ENCODE data around the gene VSNL1.

The VSNL1 gene

DNA sequence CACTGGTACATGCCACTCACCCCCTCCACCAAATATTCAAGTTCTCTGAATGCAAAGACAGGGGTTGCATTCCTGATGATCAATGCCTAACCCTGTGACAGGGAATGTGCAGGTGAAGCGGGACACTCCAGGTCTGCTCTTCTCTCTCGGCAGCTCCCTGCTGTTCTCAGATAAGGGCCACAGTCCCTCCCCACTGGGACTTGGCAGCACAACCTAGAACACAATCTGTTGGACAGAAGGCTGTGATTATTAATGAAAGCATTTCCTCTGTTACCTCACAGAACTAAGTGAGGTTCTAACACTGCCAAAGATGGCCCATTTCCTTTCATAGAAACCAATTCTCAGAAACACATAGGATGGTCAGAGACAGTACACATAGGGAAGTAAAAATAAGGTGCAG, 42.7 kb downstream of the VSNL1 start:
- DNase-seq, result no peak
- H3K4me3 Mint-ChIP-seq, result no peak overlapping the region
- no peak for ATAC-seq (replicated peaks)
- H3K27ac Mint-ChIP-seq, result no peak overlapping the region
- H3K4me1 Mint-ChIP-seq, result no peaks in the 10 kb centered on the region
- peaks cover 4 to 13% of the 10 kb centered on the region in 2 donors for H3K27me3 Mint-ChIP-seq
- no peaks in the 10 kb centered on the region for H3K36me3 Mint-ChIP-seq
- H3K9me3 Mint-ChIP-seq, result no peaks in the 10 kb centered on the region

- no peak overlapping the region for H3K27ac Mint-ChIP-seq
- H3K4me3 Mint-ChIP-seq, result no peak overlapping the region
- H3K4me1 Mint-ChIP-seq, result no peaks in the 10 kb centered on the region
- no peaks in the 10 kb centered on the region for H3K36me3 Mint-ChIP-seq
- DNase-seq (no peak), ATAC-seq (replicated peaks) (no peak)
- peaks cover 4 to 13% of the 10 kb centered on the region in 2 donors for H3K27me3 Mint-ChIP-seq
- no peaks in the 10 kb centered on the region for H3K9me3 Mint-ChIP-seq
Measured at GRCh38 chr2:17583646-17584045, 43.1 kb downstream of the VSNL1 start.

- Mint-ChIP-seq H3K9me3 (no peaks in the 10 kb centered on the region), H3K27me3 (peaks cover 4 to 13% of the 10 kb centered on the region in 2 donors), H3K4me3 (no peak overlapping the region), H3K27ac (no peak overlapping the region), H3K36me3 (no peaks in the 10 kb centered on the region), H3K4me1 (no peaks in the 10 kb centered on the region)
- ATAC-seq (replicated peaks) (no peak), DNase-seq (no peak)
Measured at GRCh38 chr2:17584689-17585088, 44.2 kb downstream of the VSNL1 start.

GRCh38 chr2:17587469-17587868, 47.0 kb downstream of the VSNL1 start:
- no peaks in the 10 kb centered on the region for H3K4me1 Mint-ChIP-seq
- H3K27ac Mint-ChIP-seq, result no peak overlapping the region
- peaks cover 7 to 11% of the 10 kb centered on the region in 2 donors for H3K27me3 Mint-ChIP-seq
- H3K9me3 Mint-ChIP-seq, result no peaks in the 10 kb centered on the region
- H3K36me3 Mint-ChIP-seq, result no peaks in the 10 kb centered on the region
- ATAC-seq (replicated peaks) (no peak), DNase-seq (no peak)
- no peak overlapping the region for H3K4me3 Mint-ChIP-seq

- Mint-ChIP-seq H3K36me3 (no peaks in the 10 kb centered on the region), H3K27me3 (peaks cover 7 to 11% of the 10 kb centered on the region in 2 donors), H3K4me1 (no peaks in the 10 kb centered on the region), H3K9me3 (no peaks in the 10 kb centered on the region), H3K4me3 (no peak overlapping the region), H3K27ac (no peak overlapping the region)
- DNase-seq (no peak), ATAC-seq (replicated peaks) (no peak)
Measured at GRCh38 chr2:17588031-17588430, 47.5 kb downstream of the VSNL1 start.

DNA sequence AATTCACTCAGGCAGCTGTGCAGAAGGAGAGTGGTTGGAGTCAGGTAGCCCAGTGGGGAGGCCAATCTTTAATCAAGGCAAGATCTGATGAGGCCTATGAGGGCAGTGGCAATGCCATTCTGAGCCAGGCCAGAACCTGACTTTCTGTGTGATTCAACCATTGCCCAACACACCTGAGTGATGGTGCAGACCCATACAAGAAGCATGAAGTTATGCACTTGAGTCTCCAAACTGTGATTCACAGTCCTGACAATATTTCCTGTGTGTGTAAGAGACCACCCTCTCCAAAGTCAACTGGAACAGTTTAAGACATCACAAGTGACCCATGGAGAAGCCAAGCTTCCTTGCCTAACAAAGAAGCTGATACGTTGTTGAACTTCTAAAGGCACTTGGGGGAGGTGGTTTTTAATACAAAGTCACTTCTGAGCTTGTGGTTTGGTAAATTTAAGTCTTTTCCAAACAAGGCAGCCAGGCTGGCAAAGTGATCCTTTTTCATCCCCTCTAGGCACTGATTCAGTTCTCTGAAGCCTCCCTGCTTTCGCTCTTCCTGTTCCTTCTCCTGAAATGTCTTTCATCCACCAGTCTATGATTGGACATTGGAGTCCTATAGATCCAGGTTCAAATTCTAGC, 49.0 kb downstream of the VSNL1 start:
- no peak for ATAC-seq (replicated peaks)
- no peak overlapping the region for H3K4me3 Mint-ChIP-seq
- no peak for DNase-seq
- H3K9me3 Mint-ChIP-seq, result no peaks in the 10 kb centered on the region
- no peak overlapping the region for H3K27ac Mint-ChIP-seq
- H3K4me1 Mint-ChIP-seq, result no peaks in the 10 kb centered on the region
- H3K36me3 Mint-ChIP-seq, result no peaks in the 10 kb centered on the region
- H3K27me3 Mint-ChIP-seq, result peaks cover 10 to 11% of the 10 kb centered on the region in 2 donors

DNA sequence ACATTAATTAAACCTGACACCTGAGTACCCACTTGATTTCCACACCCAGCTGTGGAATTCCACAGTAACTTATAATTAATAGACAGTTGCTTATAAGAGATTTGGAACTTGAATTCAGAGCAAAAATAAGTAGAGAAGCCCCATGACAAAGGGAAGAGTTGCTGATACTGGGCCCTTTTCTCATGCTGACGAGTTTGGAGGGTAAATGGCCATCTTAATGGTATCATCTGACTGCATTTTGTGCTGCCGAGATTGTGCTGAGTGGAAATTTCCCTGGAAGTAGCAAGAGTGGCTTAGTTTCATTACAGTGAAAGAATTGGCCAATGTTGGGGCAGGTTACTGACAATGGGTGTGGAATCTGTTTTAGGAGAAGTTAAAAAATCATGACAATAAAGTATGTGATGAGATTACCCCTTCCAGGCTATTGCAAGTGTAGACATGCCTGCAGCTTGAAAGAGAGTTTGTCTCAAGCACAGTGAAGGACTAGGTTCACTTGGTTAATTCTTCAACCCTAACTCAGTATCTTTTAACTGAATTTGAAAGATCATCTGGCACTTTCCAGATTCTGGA, 49.9 kb downstream of the VSNL1 start:
- DNase-seq (no peak), ATAC-seq (replicated peaks) (no peak)
- no peak overlapping the region for H3K4me3 Mint-ChIP-seq
- no peaks in the 10 kb centered on the region for H3K36me3 Mint-ChIP-seq
- no peak overlapping the region for H3K27ac Mint-ChIP-seq
- peaks cover 11 to 16% of the 10 kb centered on the region in 2 donors for H3K27me3 Mint-ChIP-seq
- no peaks in the 10 kb centered on the region for H3K4me1 Mint-ChIP-seq
- no peaks in the 10 kb centered on the region for H3K9me3 Mint-ChIP-seq

- Mint-ChIP-seq H3K27me3 (peaks cover 9 to 11% of the 10 kb centered on the region in 2 donors), H3K9me3 (no peaks in the 10 kb centered on the region), H3K4me3 (no peak overlapping the region), H3K27ac (no peak overlapping the region), H3K36me3 (no peaks in the 10 kb centered on the region), H3K4me1 (no peaks in the 10 kb centered on the region)
- no peak for DNase-seq
- no peak for ATAC-seq (replicated peaks)
Measured at GRCh38 chr2:17591846-17592245, 51.4 kb downstream of the VSNL1 start.

GRCh38 chr2:17592731-17593409, 52.4 kb downstream of the VSNL1 start:
- no peak for ATAC-seq (replicated peaks)
- H3K27me3 Mint-ChIP-seq, result peaks cover 9 to 11% of the 10 kb centered on the region in 2 donors
- DNase-seq, result no peak
- H3K4me3 Mint-ChIP-seq, result no peak overlapping the region
- H3K9me3 Mint-ChIP-seq, result no peaks in the 10 kb centered on the region
- H3K4me1 Mint-ChIP-seq, result no peaks in the 10 kb centered on the region
- H3K27ac Mint-ChIP-seq, result no peak overlapping the region
- no peaks in the 10 kb centered on the region for H3K36me3 Mint-ChIP-seq

DNA sequence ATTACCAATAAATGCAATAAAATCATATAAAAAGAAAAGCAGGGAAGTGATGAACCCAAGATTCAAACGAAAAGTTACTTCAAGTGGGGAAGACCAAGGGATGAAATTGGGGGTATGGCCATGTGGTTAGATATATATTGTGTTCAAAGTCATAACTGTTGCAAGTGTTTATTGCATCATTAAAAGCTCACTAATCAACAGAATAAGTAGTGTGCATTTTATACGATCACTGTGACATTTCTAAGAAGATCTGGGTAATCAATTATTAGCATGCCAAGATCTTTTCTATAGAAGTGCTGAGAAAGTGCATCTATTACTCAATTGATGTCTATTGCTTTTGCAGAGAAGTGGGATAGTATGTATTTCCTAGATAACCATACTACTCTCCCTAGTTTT, 52.9 kb downstream of the VSNL1 start:
- ATAC-seq (replicated peaks) (no peak), DNase-seq (no peak)
- no peaks in the 10 kb centered on the region for H3K4me1 Mint-ChIP-seq
- H3K27ac Mint-ChIP-seq, result no peak overlapping the region
- no peaks in the 10 kb centered on the region for H3K36me3 Mint-ChIP-seq
- no peak overlapping the region for H3K4me3 Mint-ChIP-seq
- peaks cover 9 to 11% of the 10 kb centered on the region in 2 donors for H3K27me3 Mint-ChIP-seq
- no peaks in the 10 kb centered on the region for H3K9me3 Mint-ChIP-seq

GRCh38 chr2:17593841-17594491, 53.5 kb downstream of the VSNL1 start:
- H3K4me1 Mint-ChIP-seq, result no peaks in the 10 kb centered on the region
- H3K9me3 Mint-ChIP-seq, result no peaks in the 10 kb centered on the region
- H3K36me3 Mint-ChIP-seq, result no peaks in the 10 kb centered on the region

DNA sequence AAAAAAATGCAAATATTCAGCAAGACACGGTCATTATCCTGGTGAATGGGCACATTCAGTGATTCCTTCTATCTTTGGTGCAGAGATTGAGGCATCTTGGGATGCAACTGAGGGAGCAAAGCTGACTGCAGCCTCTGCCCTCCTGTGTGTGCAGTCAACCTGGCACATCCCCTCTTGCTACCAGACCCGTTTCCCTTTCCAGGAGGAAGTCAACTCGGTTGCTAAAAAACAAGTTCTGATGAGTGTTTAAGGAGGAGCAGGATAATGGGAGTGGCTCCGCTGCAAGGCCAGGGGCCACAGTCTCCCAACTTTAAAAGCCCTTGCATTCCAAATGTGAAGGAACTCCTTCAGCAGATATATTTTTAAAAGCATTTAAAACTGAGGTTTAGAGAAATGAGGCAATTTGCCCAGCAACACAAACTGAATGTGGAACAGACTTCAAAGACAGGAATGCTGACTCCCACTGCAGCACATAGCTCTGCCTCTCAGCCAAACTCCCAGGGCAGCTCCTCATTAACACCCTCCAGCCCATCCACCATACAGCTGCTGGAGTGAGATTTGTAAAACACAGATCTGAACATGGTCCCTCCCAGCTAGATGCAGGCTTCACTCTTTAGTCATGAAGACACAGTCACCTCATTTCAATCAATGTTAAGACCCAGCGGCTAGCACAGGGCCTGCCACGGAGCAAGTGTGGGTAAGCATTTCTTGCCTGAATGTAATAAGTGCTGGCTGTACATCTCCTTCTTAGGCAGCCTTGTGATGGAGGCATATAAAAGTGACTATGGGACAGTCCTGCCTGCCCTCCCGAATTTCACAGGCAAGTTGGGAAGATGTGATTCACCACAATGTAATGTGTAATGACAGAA, 54.3 kb downstream of the VSNL1 start:
- H3K27me3 Mint-ChIP-seq, result peaks cover 9 to 14% of the 10 kb centered on the region in 2 donors
- H3K4me1 Mint-ChIP-seq, result no peaks in the 10 kb centered on the region
- no peak for ATAC-seq (replicated peaks)
- no peak for DNase-seq
- no peaks in the 10 kb centered on the region for H3K36me3 Mint-ChIP-seq
- H3K4me3 Mint-ChIP-seq, result no peak overlapping the region
- H3K9me3 Mint-ChIP-seq, result no peaks in the 10 kb centered on the region
- H3K27ac Mint-ChIP-seq, result no peak overlapping the region

More at GRCh38 chr2:17593841-17594491, 53.5 kb downstream of the VSNL1 start:
- no peak overlapping the region for H3K4me3 Mint-ChIP-seq
- DNase-seq (no peak), ATAC-seq (replicated peaks) (no peak)
- no peak overlapping the region for H3K27ac Mint-ChIP-seq
- peaks cover 9 to 11% of the 10 kb centered on the region in 2 donors for H3K27me3 Mint-ChIP-seq

DNA sequence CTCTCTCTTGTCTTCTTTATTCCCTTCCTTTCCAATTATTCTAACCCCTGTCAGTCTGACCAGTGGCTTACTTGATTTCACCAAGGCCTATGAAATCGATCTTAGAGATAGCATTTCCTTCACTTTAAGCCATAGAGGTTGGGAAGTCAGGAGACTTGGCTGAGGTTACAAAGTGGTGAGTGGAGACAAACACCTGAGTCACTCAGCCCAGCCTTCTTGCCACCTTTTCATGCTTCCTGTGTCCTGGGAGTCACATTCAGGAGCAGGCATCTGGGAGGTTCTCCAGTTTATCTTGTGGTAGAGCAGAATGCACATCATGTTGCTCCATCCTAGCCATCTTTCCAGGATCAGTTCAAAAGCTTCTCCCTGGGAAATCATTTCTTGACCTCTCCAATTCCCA, 59.1 kb downstream of the VSNL1 start:
- no peak overlapping the region for H3K4me3 Mint-ChIP-seq
- no peaks in the 10 kb centered on the region for H3K9me3 Mint-ChIP-seq
- H3K27me3 Mint-ChIP-seq, result peaks cover 9 to 23% of the 10 kb centered on the region in 2 donors
- no peaks in the 10 kb centered on the region for H3K36me3 Mint-ChIP-seq
- DNase-seq, result no peak
- ATAC-seq (replicated peaks), result no peak
- no peak overlapping the region for H3K27ac Mint-ChIP-seq
- H3K4me1 Mint-ChIP-seq, result no peaks in the 10 kb centered on the region

DNA sequence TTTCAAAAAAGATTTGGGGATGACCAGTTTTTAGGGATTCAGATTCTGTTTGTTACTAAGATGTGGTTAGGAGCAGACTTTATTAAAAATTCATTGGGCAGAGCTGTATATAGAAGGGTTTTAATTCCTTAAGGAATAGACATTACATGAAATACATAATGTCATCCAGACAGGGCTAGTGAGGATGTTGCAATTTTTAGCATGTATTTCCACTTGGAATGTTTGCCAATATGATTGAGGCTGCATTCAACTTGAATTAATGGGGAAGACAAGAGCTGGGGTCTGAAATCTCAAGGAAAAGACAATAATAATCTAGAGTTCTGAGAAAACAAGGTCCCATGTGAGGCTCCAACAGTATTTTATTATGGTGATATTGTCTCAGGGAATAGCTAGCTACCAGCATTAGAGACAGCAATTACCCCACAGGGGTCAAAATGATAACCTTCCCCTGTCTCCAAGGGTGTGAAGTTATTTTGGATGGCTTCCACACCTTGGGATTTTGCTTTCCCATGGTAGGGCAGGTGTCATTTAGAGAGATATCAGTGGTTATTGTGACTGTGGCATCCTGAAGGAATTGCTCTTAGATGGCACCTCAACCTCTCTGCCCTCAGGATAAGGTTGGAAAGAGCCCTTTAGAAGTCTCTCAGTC, 60.2 kb downstream of the VSNL1 start:
- no peaks in the 10 kb centered on the region for H3K4me1 Mint-ChIP-seq
- ATAC-seq (replicated peaks) (no peak), DNase-seq (no peak)
- peaks cover 13 to 27% of the 10 kb centered on the region in 2 donors for H3K27me3 Mint-ChIP-seq
- H3K4me3 Mint-ChIP-seq, result no peak overlapping the region
- H3K36me3 Mint-ChIP-seq, result no peaks in the 10 kb centered on the region
- no peak overlapping the region for H3K27ac Mint-ChIP-seq
- H3K9me3 Mint-ChIP-seq, result no peaks in the 10 kb centered on the region

All from stimulated activated naive B cell treated with anti-CD40 and anti-IgM and Interleukin-4, amounts not matched to agents 10 μg/mL and 1 μg/mL and 100 μg/mL, for 72 hours (primary cell).